NCI-H345 (cell line): ENCODE results near the gene SENP8.
A peak's percentile ranks its signal among the peaks of the same experiment; 100 is the strongest.
"Not testable (repeated sequence)": the region's sequence is repeated elsewhere in the genome, so short reads cannot be mapped to it uniquely, and the experiment has no call there.

Experiments
- DNase-seq: peaks from one replicate; lab custom pipeline; 2025; lab: John Stamatoyannopoulos, UW

The SENP8 gene

DNA sequence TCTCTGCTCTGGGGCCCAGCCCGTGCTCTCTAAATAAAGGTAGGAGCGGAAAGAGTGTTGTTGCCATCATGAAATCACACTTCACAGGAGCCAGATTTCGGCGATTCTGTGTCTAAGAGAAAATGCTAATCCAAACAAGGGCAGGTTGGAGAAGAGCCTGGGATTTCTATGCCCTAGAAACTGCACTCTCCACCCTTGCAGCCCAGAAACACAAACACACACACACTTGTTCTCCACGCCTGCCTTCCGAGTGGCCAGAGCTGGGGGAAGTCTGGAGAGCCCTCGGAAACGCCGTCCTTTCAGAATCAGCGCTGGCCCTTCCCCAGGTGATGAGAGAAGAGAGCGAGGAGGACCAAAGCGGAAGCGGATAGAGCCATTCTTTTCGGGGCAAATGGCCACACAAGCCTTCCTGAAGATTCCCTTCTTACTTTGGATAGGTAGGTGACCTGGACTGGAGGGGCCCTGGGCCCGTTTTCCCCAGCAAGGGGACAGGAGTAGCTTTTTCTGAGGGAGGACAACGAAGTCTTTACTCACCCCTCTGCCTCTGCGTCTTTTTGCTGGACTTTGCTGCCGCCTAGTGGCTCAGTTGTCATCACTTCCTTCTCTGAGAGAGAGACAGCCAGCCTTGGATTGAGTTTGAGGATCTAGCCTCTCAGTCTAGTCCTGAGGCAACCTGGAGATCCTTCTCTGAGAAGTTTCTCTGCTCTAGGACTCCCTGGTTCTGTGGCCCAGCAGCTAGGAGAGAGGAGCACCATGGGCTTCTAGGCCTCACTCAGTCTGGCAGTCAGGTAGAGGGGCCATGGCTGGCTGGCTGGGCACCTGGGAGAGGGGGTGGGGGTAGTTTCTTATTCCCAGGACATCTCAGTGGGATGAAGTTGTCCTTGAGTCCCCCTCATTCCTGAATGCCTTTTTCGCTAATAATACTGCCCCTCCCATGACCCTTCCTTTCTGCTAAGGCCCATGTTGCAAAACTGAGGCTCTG, 37.7 kb downstream of the SENP8 start:
- peak; percentile 82 for DNase-seq

DNA sequence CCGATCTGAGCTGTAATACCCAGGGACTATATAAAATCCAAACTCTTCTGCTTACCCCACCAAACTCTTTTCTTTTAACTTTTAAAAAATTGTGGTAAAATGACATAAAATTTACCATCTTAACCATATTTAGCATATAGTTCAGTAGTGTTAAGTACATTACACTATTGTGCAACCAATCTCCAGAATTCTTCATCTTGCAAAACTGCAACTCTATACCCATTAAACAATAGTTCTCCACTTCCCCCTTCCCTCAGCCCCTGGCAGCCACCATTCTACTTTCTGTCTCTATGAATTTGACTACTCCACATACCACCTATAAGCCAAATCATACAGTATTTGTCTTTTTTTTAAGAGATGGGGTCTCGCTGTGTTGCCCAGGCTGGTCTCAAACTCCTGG, 38.7 kb downstream of the SENP8 start:
- no peak for DNase-seq

- no peak for DNase-seq
These were observed 42.6 kb downstream of the SENP8 start for GRCh38 chr15:72160696-72161245.

- no peak for DNase-seq
These were observed 43.3 kb downstream of the SENP8 start for GRCh38 chr15:72161361-72162132.

- DNase-seq: no peak
These were observed 44.4 kb downstream of the SENP8 start for GRCh38 chr15:72162569-72162968.

DNA sequence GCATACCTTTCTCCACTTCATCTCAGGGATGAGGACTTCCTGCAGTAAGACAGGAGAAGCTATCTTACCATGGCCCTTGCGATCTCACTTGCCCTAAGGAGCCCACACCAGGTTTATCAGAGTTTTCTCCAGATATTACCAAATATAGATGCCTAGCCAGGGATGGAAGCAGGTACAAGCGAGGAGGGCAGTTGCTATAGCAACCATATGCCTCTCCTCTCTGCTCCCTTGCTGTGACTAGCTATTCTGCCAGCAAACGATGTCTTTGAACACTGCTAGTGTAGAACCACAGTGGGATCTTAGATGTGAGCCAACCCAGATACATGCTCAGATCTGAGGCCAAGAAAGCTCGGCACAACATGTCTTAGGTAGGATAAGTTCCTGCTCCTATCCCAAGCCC, 45.5 kb downstream of the SENP8 start:
- DNase-seq: no peak

- no peak for DNase-seq
These were observed 48.7 kb downstream of the SENP8 start for GRCh38 chr15:72166716-72167417.

DNA sequence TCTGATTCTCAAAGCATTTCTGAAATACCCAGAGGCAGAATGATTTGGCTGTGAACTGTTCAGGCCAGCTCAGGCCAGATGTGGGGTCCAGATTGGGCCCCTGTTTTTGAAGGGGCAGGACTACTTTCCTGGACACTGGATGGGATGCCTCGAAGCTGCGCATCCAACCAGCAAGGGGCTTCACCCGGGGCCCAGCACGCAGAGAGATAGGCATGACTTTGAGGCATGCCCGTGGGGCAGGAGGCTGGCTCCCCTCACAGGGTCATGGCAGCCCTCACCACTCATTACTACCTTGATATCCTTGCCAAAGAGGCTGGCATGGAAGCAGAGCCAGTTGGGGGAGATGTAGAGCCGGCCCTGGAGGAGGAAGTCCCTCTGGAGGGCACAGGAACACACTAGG, 49.2 kb downstream of the SENP8 start:
- no peak for DNase-seq

- no peak for DNase-seq
These were observed 50.1 kb downstream of the SENP8 start for GRCh38 chr15:72168131-72168807.

GRCh38 chr15:72168808-72169190, 50.6 kb downstream of the SENP8 start:
- DNase-seq: no peak

GRCh38 chr15:72169236-72169920, 51.2 kb downstream of the SENP8 start:
- no peak for DNase-seq

GRCh38 chr15:72169921-72170611, 51.9 kb downstream of the SENP8 start:
- DNase-seq: no peak

- DNase-seq: no peak
These were observed 52.5 kb downstream of the SENP8 start for GRCh38 chr15:72170691-72171090.

- not testable (repeated sequence) for DNase-seq
These were observed 53.8 kb downstream of the SENP8 start for GRCh38 chr15:72171978-72172377.

DNA sequence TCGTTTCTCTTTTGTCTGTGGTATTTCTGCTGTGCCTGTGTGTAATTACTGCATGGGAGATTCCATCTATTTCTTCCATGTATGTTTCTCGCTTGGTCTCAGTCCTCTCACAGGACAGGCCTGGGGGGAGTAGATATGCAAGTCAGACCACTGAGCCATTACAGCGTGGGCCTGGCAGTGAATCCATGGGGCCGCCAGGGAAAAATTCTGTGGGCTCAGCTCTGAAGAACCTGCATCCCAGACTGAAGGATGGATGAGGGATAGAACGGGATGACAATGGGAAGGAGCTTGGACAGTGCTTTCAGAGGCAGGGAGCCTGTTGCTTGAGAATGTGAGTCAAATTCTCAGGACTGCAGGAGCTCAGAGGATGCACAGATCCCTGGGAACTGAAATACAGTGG, 54.6 kb downstream of the SENP8 start:
- DNase-seq: no peak

- DNase-seq: no peak
These were observed 55.2 kb downstream of the SENP8 start for GRCh38 chr15:72173401-72173800.

- DNase-seq: no peak
These were observed 55.8 kb downstream of the SENP8 start for GRCh38 chr15:72173864-72174550.

- DNase-seq: no peak
These were observed 56.5 kb downstream of the SENP8 start for GRCh38 chr15:72174551-72175165.
